Thymus (tissue), 14 donors: Measurements from ENCODE around the gene FRMD4B. TPM values are rescaled to one million over a fixed set of nuclear protein-coding genes. Genes with fewer than 3 reads are reported as not detected.

Experiments
- DNase-seq, 9 donors: peaks; one replicate each; pipeline ENCODE4 v3.0.0-alpha.2; 2013; ENCODE audit warnings: low spot score in 9 of 9, low read depth in 6 of 9, missing footprints in 1 of 9
- H3K27ac ChIP-seq, 2 donors: one replicate each; pipeline ENCODE4 v1.5.1; 2013; ENCODE audit warnings: control low read depth in 1 of 2, low read depth in 1 of 2, low read length in 1 of 2, mild to moderate bottlenecking in 1 of 2, moderate library complexity in 1 of 2
- H3K27me3 ChIP-seq, 2 donors: one replicate each; pipeline ENCODE4 v1.5.1; 2013; ENCODE audit warnings: low read length in 1 of 2; ENCODE audit not compliant: control insufficient read depth in 2 of 2, insufficient read depth in 1 of 2
- H3K36me3 ChIP-seq, 2 donors: one replicate each; pipeline ENCODE4 v1.5.1; 2013; ENCODE audit warnings: low read length in 1 of 2, mild to moderate bottlenecking in 1 of 2, moderate library complexity in 1 of 2; ENCODE audit not compliant: control insufficient read depth in 2 of 2, insufficient read depth in 2 of 2
- H3K4me1 ChIP-seq, 2 donors: one replicate each; pipeline ENCODE4 v1.5.1; 2013; ENCODE audit warnings: low read length in 2 of 2; ENCODE audit not compliant: control insufficient read depth in 2 of 2, insufficient read depth in 2 of 2
- H3K4me3 ChIP-seq, 2 donors: one replicate each; pipeline ENCODE4 v1.5.1; 2013; ENCODE audit warnings: low read length in 2 of 2, control low read depth in 1 of 2, mild to moderate bottlenecking in 1 of 2
- H3K9me3 ChIP-seq, 2 donors: one replicate each; pipeline ENCODE4 v1.5.1; 2013; ENCODE audit warnings: low read length in 1 of 2, mild to moderate bottlenecking in 1 of 2; ENCODE audit not compliant: control insufficient read depth in 2 of 2, insufficient read depth in 1 of 2
- WGBS: extraction: QIAGEN DNeasy Blood & Tissue Kit; methylation state at CpG from one replicate; pipeline ENCODE4 v1.1.7; 2013; 5-methylcytosine and 5-hydroxymethylcytosine counted together
- long read RNA-seq, 10 donors: transcript quantifications; one replicate each; lab custom pipeline, GENCODE V29; 2026
- polyA plus RNA-seq: library from polyadenylated mRNA; stranded (reverse); fragments of 200-250 nt; gene quantifications from one replicate; pipeline ENCODE4 v1.2.3, GENCODE V29; 2013
- total RNA-seq: library from RNA; stranded (reverse); fragments of 120-200 nt; gene quantifications from one replicate; pipeline ENCODE4 v1.2.4, GENCODE V29; 2013
- donor health status: healthy.

FRMD4B gene
- total RNA-seq (21.7 TPM), polyA plus RNA-seq (12.8 TPM)
- long read RNA-seq, donor 1, result 0 reads
- long read RNA-seq, donor 2, partial matches to known transcripts, result 0 of 3 reads
- long read RNA-seq, donor 2, other reads (novel, unspliced or antisense), result 0 of 3 reads
- long read RNA-seq, donor 3, result 0 reads
- long read RNA-seq, donor 4, partial matches to known transcripts, result 0 of 1 reads
- long read RNA-seq, donor 4, other reads (novel, unspliced or antisense), result 0 of 1 reads
- long read RNA-seq, donor 5, partial matches to known transcripts, result 0 of 5 reads
- long read RNA-seq, donor 5, other reads (novel, unspliced or antisense), result 5 of 5 reads
- long read RNA-seq, donor 6, result 0 reads
- long read RNA-seq, donor 7, result 0 reads
- long read RNA-seq, donor 8, result 0 reads
- long read RNA-seq, donor 9, result 0 reads
- long read RNA-seq, donor 10, result 0 reads

- Histone ChIP-seq H3K4me3 (peak within 1 kb of the TSS; percentile 73 to 83), H3K36me3 (no peaks in the 10 kb centered on the region), H3K4me1 (peaks cover 10 to 33% of the 10 kb centered on the region in 2 donors), H3K27ac (peak within 1 kb of the TSS; percentile 46 to 53), H3K9me3 (no peaks in the 10 kb centered on the region), H3K27me3 (peaks cover 0 to 2% of the 10 kb centered on the region in 2 donors)
- under 1% methylated on average over 65 of the region's 65 CpGs for WGBS
- peak in 4 of 9 donors; percentile 30 to 73 (median 47) for DNase-seq
Observed at GRCh38 chr3:69385723-69386555, at the start of gene FRMD4B. FRMD4B (minus strand) TSS chr3:69386088; CDS start chr3:69385989, 99 bp downstream.

- no peaks in the 10 kb centered on the region for H3K4me1 ChIP-seq
- no peaks in the 10 kb centered on the region for H3K9me3 ChIP-seq
- no peak overlapping the region for H3K27ac ChIP-seq
- no peaks in the 10 kb centered on the region for H3K36me3 ChIP-seq
- 43% methylated on average over 4 of the region's 4 CpGs for WGBS
- H3K27me3 ChIP-seq, result no peaks in the 10 kb centered on the region
- DNase-seq, result no peak
- H3K4me3 ChIP-seq, result no peak overlapping the region
Observed at GRCh38 chr3:69433969-69434325, 48.1 kb upstream of the FRMD4B start.

GRCh38 chr3:69433121-69433968 lies 47.5 kb upstream of the FRMD4B start:
- no peaks in the 10 kb centered on the region for H3K36me3 ChIP-seq
- no peak for DNase-seq
- no peak overlapping the region for H3K27ac ChIP-seq
- H3K4me1 ChIP-seq, result no peaks in the 10 kb centered on the region
- H3K4me3 ChIP-seq, result no peak overlapping the region
- no peaks in the 10 kb centered on the region for H3K9me3 ChIP-seq
- 89% methylated on average over 6 of the region's 6 CpGs for WGBS
- H3K27me3 ChIP-seq, result no peaks in the 10 kb centered on the region

GRCh38 chr3:69428657-69429255 lies 42.9 kb upstream of the FRMD4B start:
- H3K9me3 ChIP-seq, result no peaks in the 10 kb centered on the region
- H3K36me3 ChIP-seq, result no peaks in the 10 kb centered on the region
- H3K4me1 ChIP-seq, result no peaks in the 10 kb centered on the region
- no peak for DNase-seq
- H3K4me3 ChIP-seq, result no peak overlapping the region
- no peaks in the 10 kb centered on the region for H3K27me3 ChIP-seq
- 97% methylated on average over 1 of the region's 1 CpG for WGBS
- no peak overlapping the region for H3K27ac ChIP-seq

GRCh38 chr3:69426967-69427304 lies 41.0 kb upstream of the FRMD4B start:
- Histone ChIP-seq H3K27me3 (no peaks in the 10 kb centered on the region), H3K4me1 (no peaks in the 10 kb centered on the region), H3K27ac (no peak overlapping the region), H3K4me3 (no peak overlapping the region), H3K9me3 (no peaks in the 10 kb centered on the region), H3K36me3 (no peaks in the 10 kb centered on the region)
- DNase-seq, result no peak

- Histone ChIP-seq H3K9me3 (no peaks in the 10 kb centered on the region), H3K36me3 (no peaks in the 10 kb centered on the region), H3K27ac (no peak overlapping the region), H3K27me3 (no peaks in the 10 kb centered on the region), H3K4me3 (no peak overlapping the region), H3K4me1 (no peaks in the 10 kb centered on the region)
- DNase-seq, result no peak
- WGBS, result 90% methylated on average over 7 of the region's 7 CpGs
Observed at GRCh38 chr3:69426291-69426966, 40.5 kb upstream of the FRMD4B start.

- no peaks in the 10 kb centered on the region for H3K36me3 ChIP-seq
- WGBS, result 58% methylated on average over 4 of the region's 4 CpGs
- H3K9me3 ChIP-seq, result no peaks in the 10 kb centered on the region
- peak in 5 of 9 donors; percentile 21 to 61 (median 26) for DNase-seq
- H3K4me1 ChIP-seq, result no peaks in the 10 kb centered on the region
- H3K4me3 ChIP-seq, result no peak overlapping the region
- no peak overlapping the region for H3K27ac ChIP-seq
- H3K27me3 ChIP-seq, result no peaks in the 10 kb centered on the region
Observed at GRCh38 chr3:69425249-69425648, 39.4 kb upstream of the FRMD4B start.

- WGBS, result 96% methylated on average over 3 of the region's 3 CpGs
- H3K36me3 ChIP-seq, result no peaks in the 10 kb centered on the region
- no peak for DNase-seq
Observed at GRCh38 chr3:69423463-69424155, 37.7 kb upstream of the FRMD4B start.

More at GRCh38 chr3:69423463-69424155, 37.7 kb upstream of the FRMD4B start:
- H3K4me1 ChIP-seq, result no peaks in the 10 kb centered on the region
- no peaks in the 10 kb centered on the region for H3K9me3 ChIP-seq
- H3K4me3 ChIP-seq, result no peak overlapping the region
- H3K27me3 ChIP-seq, result no peaks in the 10 kb centered on the region
- no peak overlapping the region for H3K27ac ChIP-seq
